HG03439 (cell line): ENCODE data around the gene CLRN2.
"Not testable (repeated sequence)": the region's sequence is repeated elsewhere in the genome, so short reads cannot be mapped to it uniquely, and the experiment has no call there.

Source experiments
- ATAC-seq: cut with Tn5 transposase; IDR thresholded peaks from one replicate; pipeline ENCODE4 v1.9.1; 2021; ENCODE audit warnings: mild to moderate bottlenecking, moderate library complexity; ENCODE audit not compliant: unreplicated experiment

CLRN2 gene

DNA sequence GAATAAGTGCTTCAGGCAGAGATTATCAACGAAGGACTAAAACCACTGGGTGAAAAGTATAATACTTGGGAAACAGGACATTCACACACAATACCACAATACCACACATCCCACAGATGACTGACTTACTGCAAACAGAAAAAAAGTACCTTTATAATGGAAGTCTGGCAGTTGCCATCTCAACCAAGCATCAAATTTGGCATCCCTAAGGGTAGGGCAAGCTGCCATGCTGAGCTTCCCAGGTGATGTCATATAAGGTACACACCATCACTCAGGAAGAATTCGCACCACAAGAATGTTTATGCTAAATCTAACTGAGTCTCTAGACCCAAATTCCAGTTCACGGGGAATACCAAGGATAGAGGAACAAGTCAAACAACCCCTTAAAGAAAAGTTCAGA, 12.2 kb upstream of the CLRN2 start:
- no peak for ATAC-seq

DNA sequence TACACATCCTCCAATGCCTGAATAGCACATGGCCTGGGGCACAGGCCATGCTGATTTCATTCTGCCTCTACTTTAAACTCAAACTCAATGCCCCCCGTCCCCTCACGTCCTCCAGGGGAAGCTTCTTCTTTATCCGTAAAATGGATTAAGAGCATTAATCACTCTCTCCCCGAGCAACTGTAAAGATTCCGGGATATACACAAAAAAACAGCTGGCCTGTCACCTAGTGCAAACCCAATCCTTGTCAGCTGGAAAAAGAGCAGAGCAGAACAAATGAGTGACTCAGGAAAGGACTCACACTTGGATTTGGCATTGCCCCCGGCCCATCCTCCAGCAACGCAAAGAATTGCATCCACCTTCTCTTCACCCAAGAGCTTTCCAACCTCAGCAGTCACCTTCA, 10.9 kb upstream of the CLRN2 start:
- ATAC-seq, result no peak

DNA sequence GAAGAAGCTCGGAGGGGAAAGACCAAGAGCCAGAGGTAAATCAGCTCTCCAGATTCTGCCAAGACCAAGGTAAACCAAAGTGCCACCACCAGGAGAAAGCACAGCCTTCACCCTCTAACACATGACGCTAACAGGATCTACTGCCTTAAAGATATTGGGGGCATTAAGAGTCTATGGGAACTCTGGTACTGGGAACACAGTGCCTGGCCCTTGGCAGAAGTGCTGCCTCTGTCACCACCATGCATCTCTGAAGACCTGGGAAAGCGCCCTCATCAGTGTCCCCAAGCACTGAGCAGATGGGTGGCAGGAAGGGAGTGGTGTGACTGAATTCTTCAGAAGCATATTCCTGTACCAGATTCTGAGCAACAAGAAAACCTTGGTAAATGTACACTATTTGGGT, 4.4 kb upstream of the CLRN2 start:
- no peak for ATAC-seq

DNA sequence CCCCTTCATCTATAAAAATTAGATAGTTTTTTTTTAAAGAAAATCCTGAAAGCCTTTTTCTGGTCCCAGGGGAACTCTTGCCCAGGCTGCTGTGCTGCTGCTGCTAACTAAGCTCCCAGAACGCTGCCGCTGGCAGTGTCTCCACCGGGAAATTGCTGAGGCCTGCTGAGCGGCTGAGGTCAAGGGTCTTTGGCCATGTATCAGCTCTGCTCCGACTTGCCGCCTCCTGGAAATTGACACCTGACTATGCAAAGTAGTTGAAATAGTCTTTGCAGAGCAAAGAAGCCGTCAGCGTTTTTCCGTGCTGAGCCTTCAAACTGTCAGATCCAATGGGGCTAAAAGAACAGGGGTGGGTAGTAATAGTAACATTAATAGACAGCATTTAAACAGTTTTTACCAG, 3.9 kb upstream of the CLRN2 start:
- no peak for ATAC-seq

DNA sequence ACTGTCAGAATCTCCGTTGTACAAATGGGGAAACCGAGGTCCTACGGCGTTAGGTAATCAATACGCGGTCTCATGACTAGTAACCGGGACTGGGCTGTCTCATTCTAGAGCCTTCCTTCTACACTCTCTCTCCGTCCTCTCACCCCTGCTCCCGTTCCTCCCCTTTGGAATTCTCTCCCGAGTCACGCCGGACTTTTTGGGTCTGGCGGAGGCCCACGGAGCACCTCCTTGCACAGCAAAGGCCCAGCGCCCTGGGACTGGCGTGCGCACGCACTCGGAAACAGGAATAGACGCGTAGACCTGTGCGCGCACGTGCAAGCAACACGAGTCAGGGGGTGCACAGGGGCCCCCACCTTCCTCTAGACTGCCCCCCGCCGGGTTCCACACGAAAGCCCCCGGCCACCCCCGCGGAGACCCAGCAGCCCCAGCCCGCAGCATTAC, 3.4 kb upstream of the CLRN2 start:
- peak; percentile 46 for ATAC-seq

DNA sequence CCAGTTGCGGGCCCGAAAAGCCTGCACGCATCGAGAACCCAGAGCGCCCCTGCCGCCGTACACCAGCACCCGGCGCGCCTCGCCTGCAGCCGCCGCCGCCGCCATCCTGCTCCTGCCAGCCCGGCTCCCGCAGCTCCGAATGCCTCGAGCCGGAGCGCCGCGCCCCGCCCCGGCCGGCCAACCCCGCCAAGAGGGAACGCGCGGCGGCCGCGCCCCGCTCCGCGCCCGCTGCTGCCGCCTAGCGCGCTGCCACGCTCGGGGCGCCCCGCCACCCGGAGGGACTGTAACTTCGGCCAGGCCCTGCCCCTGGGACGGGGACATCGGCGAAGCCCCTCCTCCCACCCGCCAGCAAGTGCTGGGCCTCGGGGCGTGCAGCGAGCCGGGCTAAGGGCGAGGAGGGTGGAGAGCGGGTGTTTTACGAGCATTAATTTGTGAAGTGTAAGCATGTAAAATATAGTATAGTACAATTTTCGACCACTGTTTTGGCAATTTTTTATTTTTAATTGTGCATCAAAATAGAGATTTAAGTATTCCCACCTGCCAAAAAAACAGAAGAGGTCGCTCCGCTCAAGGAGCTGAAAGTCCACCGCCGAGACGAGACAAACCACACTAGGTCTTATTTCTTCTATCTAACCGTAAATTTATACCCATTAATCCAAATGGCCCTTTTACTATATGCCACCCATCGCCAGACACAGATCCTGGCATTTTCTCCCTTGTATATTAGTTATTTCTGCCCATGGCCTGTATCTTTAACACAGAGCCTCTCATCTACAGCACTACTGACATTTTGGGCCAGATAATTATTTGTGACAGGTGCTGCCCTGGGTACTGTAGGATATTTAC, 2.8 kb upstream of the CLRN2 start, which contains the start of gene QDPR:
Gene QDPR (minus strand): TSS at position 141 of the 846 bp plus-strand sequence. CDS start 36 bp downstream, at position 105.
- peak; percentile 98 for ATAC-seq

DNA sequence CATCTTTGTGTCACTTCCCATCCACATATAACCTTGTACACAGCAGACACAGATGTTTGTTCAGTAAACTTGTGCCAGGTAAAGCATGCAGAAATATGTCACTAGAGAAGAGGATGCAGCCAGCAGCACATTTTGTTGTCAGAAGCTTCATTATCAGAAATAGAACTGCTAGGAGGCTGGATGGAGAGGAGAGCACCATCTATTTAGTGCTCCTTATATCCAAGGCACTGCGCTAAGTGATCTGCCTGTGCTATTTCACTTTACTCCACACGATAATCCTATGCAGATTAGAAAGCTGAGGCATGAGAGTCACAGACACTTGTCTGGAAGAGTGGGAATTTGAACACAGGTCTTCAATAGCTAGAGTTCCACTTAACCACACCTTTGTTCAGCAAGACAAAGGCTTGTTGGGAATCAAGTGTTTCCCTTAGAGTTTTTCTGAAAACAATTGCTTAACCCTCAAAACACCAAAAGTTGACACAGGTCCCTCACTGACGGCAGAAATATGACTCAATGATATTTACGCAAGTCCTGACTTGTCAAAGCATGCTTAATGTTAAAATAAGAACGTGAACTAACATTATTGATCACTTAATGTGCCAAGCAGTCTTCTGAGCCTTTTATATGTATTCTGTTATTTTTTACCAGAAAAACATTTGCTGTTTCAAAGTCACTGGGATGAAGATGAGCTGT, 1.8 kb upstream of the CLRN2 start:
- no peak for ATAC-seq

DNA sequence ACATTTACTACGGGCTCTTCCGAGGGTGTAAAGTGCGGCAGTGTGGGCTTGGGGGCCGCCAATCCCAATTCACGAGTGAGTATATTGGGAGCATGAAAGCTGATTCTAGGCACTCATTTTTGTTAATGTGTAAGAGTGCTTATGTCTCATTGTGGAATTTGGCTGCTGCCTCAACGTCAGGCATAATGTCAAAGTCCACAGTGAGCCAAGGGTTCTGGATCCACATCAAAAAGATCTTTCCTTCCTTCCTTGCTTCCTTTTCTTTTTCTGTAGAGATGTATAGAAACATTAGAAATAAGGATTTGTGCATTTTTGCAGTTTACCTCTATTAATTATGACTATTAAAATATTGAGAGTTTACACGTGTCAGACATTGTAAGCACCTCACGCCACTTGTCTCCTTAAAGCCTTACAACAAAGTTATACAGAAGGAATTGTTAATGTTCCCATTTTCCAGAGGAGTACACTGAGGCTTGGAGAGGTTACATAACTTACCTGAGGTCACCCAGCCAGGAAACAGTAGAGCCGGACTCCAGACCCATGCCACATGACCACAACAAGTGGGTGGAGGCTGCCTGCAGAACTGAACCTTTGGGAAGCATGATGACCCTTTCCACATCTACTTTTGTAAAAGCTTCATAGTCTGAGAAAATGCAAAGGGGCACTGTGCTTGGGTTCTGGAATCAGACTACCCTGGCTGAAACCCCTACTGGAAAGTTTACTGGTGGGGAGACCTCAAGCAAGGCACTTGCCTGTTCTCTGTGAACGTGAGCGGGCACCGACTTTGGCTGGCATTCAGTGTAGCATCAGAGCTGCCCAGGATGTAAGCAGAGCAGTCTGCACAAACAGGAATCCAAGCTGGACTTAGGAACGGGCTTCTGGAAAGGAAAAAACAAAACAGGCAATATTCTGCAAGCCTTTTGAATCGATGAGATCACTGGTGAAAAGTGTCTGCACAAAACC, 761 bp downstream of the CLRN2 start:
- ATAC-seq, result no peak

DNA sequence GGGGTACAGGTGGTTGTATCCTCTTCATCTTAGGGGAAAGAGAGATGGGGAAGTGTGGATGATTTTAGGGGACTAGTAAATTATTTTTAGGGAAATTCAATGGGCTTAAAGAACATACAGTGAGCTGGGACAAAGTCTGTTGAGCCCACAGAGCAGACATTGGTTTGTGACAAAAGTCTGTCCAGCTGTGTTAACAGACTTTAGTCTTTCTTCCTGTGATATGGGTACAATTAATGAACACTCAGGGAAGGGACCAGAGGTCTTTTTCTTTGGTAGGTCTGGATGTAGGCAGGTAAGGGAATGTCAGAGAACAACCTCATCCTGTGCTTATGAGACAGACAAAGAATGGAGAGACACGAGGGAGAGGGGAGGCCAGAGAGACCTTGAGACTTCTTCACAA, 2.0 kb downstream of the CLRN2 start:
- ATAC-seq, result no peak

DNA sequence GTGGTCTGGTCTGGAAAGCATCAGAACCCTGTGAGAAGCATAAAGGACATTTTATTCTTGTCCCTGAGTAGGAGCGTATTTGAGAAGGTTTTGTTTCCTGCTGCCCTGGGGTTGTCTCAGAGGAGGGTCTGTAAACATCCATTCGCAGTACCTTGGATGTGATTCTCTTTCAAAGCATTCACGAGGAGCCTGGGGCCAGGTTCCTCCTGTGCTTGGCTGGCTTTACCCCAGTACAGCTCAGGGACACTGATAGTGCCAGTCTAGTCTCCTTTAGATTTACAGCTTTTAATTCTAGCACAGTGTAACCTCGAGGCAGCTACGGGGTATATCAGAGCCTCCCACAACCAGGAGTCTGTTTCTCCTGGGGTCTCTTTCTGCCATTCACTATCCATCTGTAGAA, 2.7 kb downstream of the CLRN2 start:
- ATAC-seq, result no peak

DNA sequence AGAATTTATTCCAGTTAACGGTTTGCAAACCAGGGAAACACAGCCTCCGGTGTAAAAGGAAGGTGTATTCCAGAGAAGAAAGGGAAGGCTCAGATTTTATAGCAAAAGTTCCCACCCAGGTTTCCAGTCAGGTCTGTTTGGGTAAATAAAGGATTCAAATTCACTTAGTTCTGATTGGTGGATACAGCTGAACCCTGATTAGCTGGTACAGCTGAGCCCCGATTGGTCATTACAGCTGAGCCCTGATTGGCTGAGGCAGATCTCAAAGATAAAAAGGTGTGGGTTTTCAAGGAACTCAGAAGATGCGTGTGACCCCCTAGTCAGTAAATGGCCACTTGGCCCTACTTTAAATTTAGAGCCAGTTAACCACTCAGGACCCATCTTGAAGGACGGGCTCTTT, 6.6 kb downstream of the CLRN2 start:
- ATAC-seq, result no peak

DNA sequence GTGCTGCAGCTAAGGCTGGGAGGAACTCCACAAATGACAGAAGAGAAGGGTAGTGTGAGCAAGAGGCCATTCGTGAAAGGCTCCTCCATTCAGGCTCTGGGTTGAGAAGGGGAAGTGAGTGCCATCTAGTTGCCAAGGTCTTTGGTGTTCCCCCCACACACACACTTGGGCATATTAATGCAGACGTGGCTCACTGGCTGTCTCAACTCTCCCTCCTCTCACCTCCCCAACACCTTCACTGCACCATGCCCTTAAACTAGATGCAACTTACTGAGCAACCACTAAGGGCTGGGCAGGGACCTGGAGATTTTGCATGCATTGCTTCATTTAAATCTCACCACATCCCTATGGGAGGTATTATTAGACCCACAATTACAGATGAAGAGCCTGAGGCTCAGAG, 8.7 kb downstream of the CLRN2 start:
- no peak for ATAC-seq

DNA sequence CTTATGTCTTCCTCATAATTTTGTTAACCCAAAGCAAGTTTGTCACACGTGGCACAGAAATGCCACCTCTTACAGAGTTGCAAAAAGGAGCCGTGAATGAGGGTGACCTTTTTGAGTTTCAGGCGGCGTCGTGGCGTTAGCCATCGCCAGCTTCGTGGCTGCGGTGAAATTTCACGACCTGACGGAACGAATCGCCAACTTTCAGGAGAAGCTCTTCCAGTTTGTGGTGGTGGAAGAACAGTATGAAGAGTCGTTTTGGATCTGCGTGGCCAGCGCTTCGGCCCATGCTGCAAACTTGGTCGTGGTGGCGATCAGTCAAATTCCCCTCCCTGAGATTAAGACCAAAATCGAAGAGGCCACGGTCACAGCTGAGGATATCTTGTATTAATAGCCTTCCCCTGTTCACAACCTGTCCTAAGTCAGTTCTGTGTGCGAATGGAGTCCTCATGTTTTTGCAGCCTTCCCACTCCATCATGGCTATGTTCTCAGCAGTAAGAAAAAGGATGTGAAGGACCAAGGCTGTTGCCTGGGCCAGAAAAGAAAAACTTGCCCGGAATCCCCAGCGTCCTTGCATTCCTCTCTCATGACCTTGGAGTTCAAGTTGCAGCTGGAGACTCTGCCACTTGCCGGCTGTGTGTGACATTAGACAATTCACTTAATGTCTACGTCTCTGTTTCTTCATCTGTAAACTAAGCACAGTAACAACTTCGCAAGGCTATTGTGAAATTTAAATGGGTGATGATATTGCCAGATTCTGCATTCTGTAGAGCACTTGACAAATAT, 11.9 kb downstream of the CLRN2 start:
- ATAC-seq, result no peak

DNA sequence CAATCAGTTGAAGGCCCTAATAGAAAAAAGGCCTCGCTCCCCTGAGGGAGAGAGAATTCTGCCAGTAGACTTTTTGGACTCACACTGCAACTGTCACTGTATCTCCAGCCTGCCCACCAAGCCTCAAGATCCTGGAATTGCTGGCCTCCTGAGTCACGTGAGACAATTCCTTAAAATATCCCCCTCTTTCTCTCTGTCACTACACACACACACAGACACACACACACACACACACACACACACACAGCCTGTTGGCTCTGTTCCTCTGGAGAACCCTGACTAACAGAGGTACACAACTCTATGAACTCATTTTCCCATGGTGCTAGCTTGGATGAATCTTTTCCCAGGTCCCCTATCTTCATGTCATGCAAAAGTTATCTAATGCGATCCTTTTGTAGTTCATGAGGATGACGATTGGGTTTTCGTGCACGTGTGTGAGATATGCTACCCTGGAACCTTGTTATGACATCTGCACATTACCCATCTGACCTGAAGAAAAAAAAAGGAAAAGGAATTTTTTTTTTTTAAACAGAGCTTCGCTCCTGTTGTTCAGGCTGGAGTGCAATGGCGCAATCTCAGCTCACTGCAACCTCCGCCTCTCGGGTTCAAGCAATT, 13.7 kb downstream of the CLRN2 start:
- no peak for ATAC-seq

DNA sequence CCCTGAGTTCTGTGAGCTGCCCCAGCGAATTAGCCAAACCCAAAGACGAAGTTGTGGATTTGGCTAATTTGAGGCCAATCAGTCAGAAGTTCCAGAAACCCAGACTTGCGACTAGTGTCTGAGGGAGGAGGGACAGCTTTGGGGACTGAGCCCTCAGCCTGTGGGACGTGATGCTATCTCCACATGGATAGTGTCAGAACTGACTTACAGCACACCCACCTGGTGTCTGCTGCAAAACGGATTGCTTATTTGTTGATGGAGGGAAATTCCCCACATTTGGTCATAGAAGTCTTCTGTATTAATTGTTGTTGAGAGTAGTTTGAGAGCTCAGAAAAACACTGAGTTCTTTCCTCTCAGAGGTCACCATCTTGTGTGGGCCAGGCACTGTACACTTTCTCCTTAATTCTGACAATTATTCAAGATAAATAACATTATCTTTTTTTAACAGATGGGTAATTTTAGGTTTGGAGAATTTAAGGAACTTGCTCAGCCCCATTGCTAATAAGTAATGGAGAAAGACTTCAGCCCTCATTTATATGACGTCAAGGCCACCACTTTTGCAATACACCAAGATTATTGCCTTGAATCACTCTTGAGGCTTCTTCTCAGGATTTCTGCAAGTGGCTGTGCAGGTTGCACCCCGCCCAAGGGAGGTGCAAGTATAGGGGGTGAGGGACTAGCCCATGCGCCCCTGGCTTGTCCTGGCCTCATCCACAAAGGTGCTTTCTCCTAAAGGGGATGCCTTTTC, 16.7 kb downstream of the CLRN2 start:
- no peak for ATAC-seq

DNA sequence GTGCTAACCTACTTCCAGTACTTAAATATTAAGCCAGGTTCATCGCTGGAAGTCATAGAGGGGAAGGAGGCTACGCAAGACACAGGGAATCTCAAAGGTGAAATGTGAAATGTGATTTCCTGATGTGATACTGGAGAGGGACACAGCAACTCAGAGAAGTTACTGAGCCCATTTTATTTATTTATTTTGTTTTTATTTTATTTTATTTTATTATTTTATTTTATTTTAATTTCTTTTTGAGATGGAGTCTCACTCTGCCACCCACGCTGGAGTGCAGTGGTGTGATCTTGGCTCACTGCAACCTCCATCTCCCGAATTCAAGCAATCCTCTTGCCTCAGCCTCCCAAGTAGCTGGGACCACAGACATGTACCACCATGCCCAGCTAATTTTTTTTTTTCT, 19.7 kb downstream of the CLRN2 start:
- ATAC-seq, result no peak

DNA sequence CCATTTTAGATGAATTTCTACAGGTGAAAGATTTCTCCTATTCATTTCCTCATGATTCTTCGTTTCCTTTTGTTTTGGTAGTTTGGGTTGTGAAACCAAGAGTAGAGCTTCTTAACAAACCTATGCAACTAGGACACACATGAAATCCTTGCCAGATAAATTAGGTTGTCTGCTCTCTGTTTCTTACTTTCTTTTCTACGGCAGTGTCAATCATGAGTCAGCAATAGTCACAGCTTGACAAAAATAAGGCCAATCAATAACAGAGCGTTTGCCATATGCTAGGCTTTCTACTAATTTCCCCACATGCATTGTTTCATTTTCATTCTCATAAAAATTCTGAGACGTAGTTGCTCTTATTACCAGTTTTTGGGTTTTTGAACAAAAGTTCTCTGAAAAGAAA, 20.3 kb downstream of the CLRN2 start:
- no peak for ATAC-seq

DNA sequence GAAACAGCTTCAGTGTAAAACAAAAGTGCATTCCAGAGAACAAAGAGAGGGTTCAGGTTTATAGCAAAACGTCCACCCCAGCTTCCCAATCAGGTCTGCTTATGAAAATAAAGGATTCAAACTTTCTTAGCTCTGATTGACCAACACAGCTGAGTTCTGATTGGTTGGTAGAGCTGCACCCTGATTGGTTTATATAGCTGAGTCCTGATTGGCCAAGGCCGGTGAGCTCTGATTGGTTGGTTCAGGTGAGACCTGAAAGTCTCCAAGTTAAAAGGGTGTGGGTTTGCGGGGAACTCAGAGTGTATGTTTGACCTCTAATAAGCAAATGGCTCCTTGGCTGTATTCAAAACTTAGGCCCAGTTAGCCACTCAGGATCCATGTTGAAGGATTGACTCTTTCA, 20.9 kb downstream of the CLRN2 start:
- ATAC-seq, result no peak

DNA sequence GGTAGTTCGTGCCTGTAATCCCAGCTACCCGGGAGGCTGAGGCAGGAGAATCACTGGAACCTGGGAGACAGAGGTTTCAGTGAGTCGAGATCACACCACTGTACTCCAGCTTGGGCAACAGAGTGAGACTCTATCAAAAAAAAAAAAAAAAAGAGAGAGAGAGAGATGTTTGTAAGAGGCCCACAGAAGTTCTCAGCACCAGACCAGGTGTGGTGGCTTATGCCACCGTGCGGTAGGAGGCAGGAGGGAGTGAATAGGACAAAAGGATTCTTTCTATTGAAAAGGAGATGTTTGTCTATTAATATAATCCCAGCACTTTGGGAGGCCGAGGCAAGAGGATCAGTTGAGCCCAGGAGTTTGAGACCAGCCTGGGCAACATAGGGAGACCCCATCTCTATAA, 22.1 kb downstream of the CLRN2 start:
- not testable (repeated sequence) for ATAC-seq
